Measurements from ENCODE around the gene PIEZO1. TPM values are rescaled to one million over a fixed set of nuclear protein-coding genes. Genes with fewer than 3 reads are reported as not detected.

Gene PIEZO1
- polyA plus RNA-seq, 1 of the 3 experiments (the other 2 are of a cell fraction), result 184 TPM

- ChIA-PET CTCF (interaction anchor here (1.1 to 1.3 kb wide), 2 partner anchors 9 to 50 kb away, joined by 3 read pairs; no protein-coding TSS in a partner anchor), POLR2A (no interaction called here)
- H3K9ac ChIP-seq, result no peak overlapping the region
- no peaks in the 10 kb centered on the region for H3K9me2 ChIP-seq
- H3K27me3 ChIP-seq (ENCODE audit: insufficient read depth), result no peaks in the 10 kb centered on the region
- H3F3A ChIP-seq (replicated peaks; ENCODE audit: insufficient read depth), result peaks cover 5% of the 10 kb centered on the region
- 49% methylated on average over 14 of the region's 24 CpGs for WGBS (ENCODE audit: low lambda C conversion rate)
- H3K9me3 ChIP-seq, result no peaks in the 10 kb centered on the region
- H2AFZ ChIP-seq (ENCODE audit: low read depth), result peak overlapping the region; percentile 49; the same call in 1 of the 2 replicates
- no peak overlapping the region for H3K27ac ChIP-seq (ENCODE audit: low read depth in 2 of 2, low read length in 1 of 2)
- H3K79me2 ChIP-seq (ENCODE audit: insufficient read depth), result peaks cover 3% of the 10 kb centered on the region; the same call in 1 of the 2 replicates
- no peaks in the 10 kb centered on the region for H3K36me3 ChIP-seq (replicated peaks in 1 of 2; ENCODE audit: control insufficient read depth in 1 of 2, insufficient read depth in 2 of 2, low read length in 1 of 2)
- no peaks in the 10 kb centered on the region for H4K20me1 ChIP-seq (ENCODE audit: insufficient read depth)
- no peak overlapping the region for H3K4me2 ChIP-seq
- TF ChIP-seq ZBTB33 (IDR thresholded peaks at IDR 0.05; ENCODE audit: borderline replicate concordance, low read depth), result no peak
- no peak for TF ChIP-seq SIN3A (IDR thresholded peaks at IDR 0.05; ENCODE audit: borderline replicate concordance, low read depth, low read length)
- no peak for TF ChIP-seq CHD2 (IDR thresholded peaks at IDR 0.05; ENCODE audit: low read length, partially characterized antibody)
- no peak for TF ChIP-seq FOXM1 (IDR thresholded peaks at IDR 0.05; ENCODE audit: low read depth)
- no peak for TF ChIP-seq MAX (IDR thresholded peaks at IDR 0.05; ENCODE audit: low read depth)
- TF ChIP-seq USF1 (IDR thresholded peaks at IDR 0.05; ENCODE audit: borderline replicate concordance, low read depth), result no peak
- TF ChIP-seq EZH2phosphoT487 (IDR thresholded peaks at IDR 0.05; ENCODE audit: borderline replicate concordance, low read depth), result no peak
- no peak for TF ChIP-seq SMC3 (IDR thresholded peaks at IDR 0.05; ENCODE audit: low read depth, low read length)
- no peaks in the 10 kb centered on the region; a peak in 1 of 4 replicates for H3K4me1 ChIP-seq (ENCODE audit: control insufficient read depth in 1 of 2, insufficient read depth in 2 of 2, low read depth in 1 of 2, low read length in 1 of 2)
- no peak overlapping the region for H3K4me3 ChIP-seq (ENCODE audit: low read depth in 2 of 2, low read length in 1 of 2)
- DNase-seq, result no peak
Measured at GRCh38 chr16:88790312-88791211, 5.5 kb upstream of the PIEZO1 start.

GRCh38 chr16:88789594-88789993 is 4.6 kb upstream of the PIEZO1 start:
- POLR2A ChIA-PET, result no interaction called here

More at GRCh38 chr16:88789594-88789993, 4.6 kb upstream of the PIEZO1 start:
- Histone ChIP-seq H3K9ac (no peak overlapping the region), H3K36me3 (replicated peaks in 1 of 2; ENCODE audit: control insufficient read depth in 1 of 2, insufficient read depth in 2 of 2, low read length in 1 of 2) (no peaks in the 10 kb centered on the region), H2AFZ (ENCODE audit: low read depth) (no peak overlapping the region), H3K4me1 (ENCODE audit: control insufficient read depth in 1 of 2, insufficient read depth in 2 of 2, low read depth in 1 of 2, low read length in 1 of 2) (no peaks in the 10 kb centered on the region; a peak in 1 of 4 replicates), H3K9me3 (no peaks in the 10 kb centered on the region), H3K79me2 (ENCODE audit: insufficient read depth) (peaks cover 7% of the 10 kb centered on the region; the same call in 1 of the 2 replicates), H3K9me2 (no peaks in the 10 kb centered on the region), H3K4me2 (no peak overlapping the region), H4K20me1 (ENCODE audit: insufficient read depth) (no peaks in the 10 kb centered on the region), H3F3A (replicated peaks; ENCODE audit: insufficient read depth) (peaks cover 5% of the 10 kb centered on the region), H3K4me3 (ENCODE audit: low read depth in 2 of 2, low read length in 1 of 2) (no peak overlapping the region), H3K27ac (ENCODE audit: low read depth in 2 of 2, low read length in 1 of 2) (no peak overlapping the region), H3K27me3 (ENCODE audit: insufficient read depth) (no peaks in the 10 kb centered on the region)
- CTCF ChIA-PET, result interaction anchor here (1.1 to 1.3 kb wide), 2 partner anchors 8 to 49 kb away, joined by 3 read pairs; no protein-coding TSS in a partner anchor
- TF ChIP-seq MAX (IDR thresholded peaks at IDR 0.05; ENCODE audit: low read depth) (no peak), NFIC (IDR thresholded peaks at IDR 0.05; ENCODE audit: borderline replicate concordance) (no peak), TAF1 (IDR thresholded peaks at IDR 0.05; ENCODE audit: borderline replicate concordance, low read depth, low read length) (no peak), EP300 (IDR thresholded peaks at IDR 0.05; ENCODE audit: borderline replicate concordance in 1 of 2, low read depth in 1 of 2, low read length in 1 of 2) (no peak), USF2 (IDR thresholded peaks at IDR 0.05; ENCODE audit: borderline replicate concordance, low read depth, low read length) (no peak), POLR2AphosphoS5 (IDR thresholded peaks at IDR 0.05; ENCODE audit: low read depth, low read length) (no peak), IRF3 (IDR thresholded peaks at IDR 0.05; ENCODE audit: low read depth, low read length) (no peak), FOSL2 (IDR thresholded peaks at IDR 0.05; ENCODE audit: borderline replicate concordance, low read depth) (no peak), EZH2phosphoT487 (IDR thresholded peaks at IDR 0.05; ENCODE audit: borderline replicate concordance, low read depth) (no peak), FOXM1 (IDR thresholded peaks at IDR 0.05; ENCODE audit: low read depth) (no peak)
- DNase-seq, result no peak
- WGBS (ENCODE audit: low lambda C conversion rate), result 84% methylated on average over 5 of the region's 7 CpGs

Measured in SK-N-SH (cell line).